Activated T-cell treated with anti-CD3 and anti-CD28 coated beads, Interleukin-2, amount 50 U/mL, for 48 hours (primary cell): ENCODE results near the gene PIPOX.

Experiments used
- DNase-seq, 2 experiments: peaks; one replicate each; pipeline ENCODE4 v3.0.0-alpha.2; 2020

The PIPOX gene

GRCh38 chr17:29042679-29043538 lies at the start of gene PIPOX:
PIPOX (plus strand) TSS chr17:29043141; CDS start chr17:29043226, 85 bp downstream.
- DNase-seq = no peak

- no peak for DNase-seq
Measured at GRCh38 chr17:28993645-28994426, 49.1 kb upstream of the PIPOX start.

- no peak for DNase-seq
Measured at GRCh38 chr17:28996554-28997096, 46.3 kb upstream of the PIPOX start.

- DNase-seq = no peak
Measured at GRCh38 chr17:28997806-28998205, 45.1 kb upstream of the PIPOX start.

GRCh38 chr17:28999206-28999605 lies 43.7 kb upstream of the PIPOX start:
- DNase-seq = no peak

- DNase-seq = no peak
Measured at GRCh38 chr17:29000973-29001372, 42.0 kb upstream of the PIPOX start.

GRCh38 chr17:29002811-29003210 lies 40.1 kb upstream of the PIPOX start:
- no peak for DNase-seq

- DNase-seq = no peak
Measured at GRCh38 chr17:29003289-29003688, 39.7 kb upstream of the PIPOX start.

GRCh38 chr17:29004081-29004692 lies 38.8 kb upstream of the PIPOX start:
- DNase-seq = no peak

GRCh38 chr17:29005936-29006511 lies 36.9 kb upstream of the PIPOX start, which contains the start of gene SEZ6:
SEZ6 (minus strand) TSS chr17:29006033; CDS start chr17:29005869, 164 bp downstream.
- peak; percentile 79 to 84 for DNase-seq

- no peak for DNase-seq
Measured at GRCh38 chr17:29007456-29007855, 35.5 kb upstream of the PIPOX start.

- no peak for DNase-seq
Measured at GRCh38 chr17:29007860-29008455, 35.0 kb upstream of the PIPOX start.

GRCh38 chr17:29008591-29008990 lies 34.4 kb upstream of the PIPOX start:
- DNase-seq = no peak

- DNase-seq = no peak
Measured at GRCh38 chr17:29010129-29010528, 32.8 kb upstream of the PIPOX start.

- DNase-seq = no peak
Measured at GRCh38 chr17:29010586-29010985, 32.4 kb upstream of the PIPOX start.

- DNase-seq = no peak
Measured at GRCh38 chr17:29012535-29012934, 30.4 kb upstream of the PIPOX start.

GRCh38 chr17:29014716-29015115 lies 28.2 kb upstream of the PIPOX start:
- DNase-seq = no peak

- DNase-seq = no peak
Measured at GRCh38 chr17:29016345-29017210, 26.4 kb upstream of the PIPOX start.

- no peak for DNase-seq
Measured at GRCh38 chr17:29018788-29019474, 24.0 kb upstream of the PIPOX start.

- no peak for DNase-seq
Measured at GRCh38 chr17:29019475-29020181, 23.3 kb upstream of the PIPOX start.
